Endothelial cell of umbilical vein (primary cell): ENCODE measurements around the gene SLC9C1. TPM values are rescaled to one million over a fixed set of nuclear protein-coding genes. Genes with fewer than 3 reads are reported as not detected.

ENCODE experiments used
- BruUV-seq: library from RNA; stranded (reverse); fragments of 400-500 nt; replicated peaks from 2 replicates; lab custom pipeline; 2021; lab: Mats Ljungman, UMichigan
- CTCF ChIA-PET: fragments of 300-600, 350-600 bp; sonication (Branson Sonifier 250); formaldehyde crosslinking; loops from one replicate; lab custom pipeline; 2021; ENCODE audit warnings: antibody characterized with exemption, inconsistent platforms; lab: Charles Lee
- POLR2A ChIA-PET: fragments of 300-600, 350-600 bp; sonication (Branson Sonifier 250); formaldehyde crosslinking; loops from one replicate; lab custom pipeline; 2021; ENCODE audit warnings: antibody characterized with exemption, inconsistent platforms; lab: Charles Lee
- DNase-seq: peaks from one replicate; pipeline ENCODE4 v3.0.0-alpha.2; 2011; ENCODE audit warnings: low read depth, low spot score
- FAIRE-seq: peaks from 2 replicates; lab custom pipeline; 2011; peaks lifted over from hg19 to GRCh38; lab: Jason Lieb, UNC
- H2AFZ ChIP-seq: 2 replicates; pipeline ENCODE4 v1.6.0; 2012; ENCODE audit warnings: low read depth, low read length, control low read depth, inconsistent platforms
- H3K27ac ChIP-seq: 2 replicates; pipeline ENCODE4 v1.5.1; 2011; ENCODE audit warnings: low read depth, mild to moderate bottlenecking, control low read depth, low read length, moderate library complexity; ENCODE audit not compliant: insufficient read depth
- H3K27me3 ChIP-seq, 2 experiments: 2 replicates each; pipeline versions ENCODE4 v1.6.0 to v1.6.1; 2011; ENCODE audit warnings: low read length in 2 of 2, mixed read lengths in 1 of 2; ENCODE audit not compliant: control insufficient read depth in 2 of 2, insufficient read depth in 2 of 2
- H3K36me3 ChIP-seq, 2 experiments: 2 replicates in 1 of 2; 3 replicates in 1 of 2; pipeline ENCODE4 v1.5.1; 2011; ENCODE audit warnings: low read length in 2 of 2, mild to moderate bottlenecking in 1 of 2, moderate library complexity in 1 of 2; ENCODE audit not compliant: control insufficient read depth in 2 of 2, insufficient read depth in 2 of 2; ENCODE audit errors: extremely low read depth in 1 of 2
- H3K4me1 ChIP-seq: 3 replicates; pipeline ENCODE4 v1.5.1; 2011; ENCODE audit warnings: mild to moderate bottlenecking, low read length; ENCODE audit not compliant: control insufficient read depth, insufficient read depth; ENCODE audit errors: extremely low read depth
- H3K4me2 ChIP-seq: 2 replicates; pipeline ENCODE4 v1.6.1; 2011; ENCODE audit warnings: low read length, control low read depth, mixed read lengths; ENCODE audit not compliant: insufficient read depth
- H3K4me3 ChIP-seq, 3 experiments: fragments of 200-600 bp in 1 of 3; sonication (generic), shearing (Covaris generic) in 1 of 3; replicated peaks in 1 of 3; 2 replicates each; pipeline ENCODE4 v1.5.1; 2011 to 2016; ENCODE audit warnings: control low read depth in 3 of 3, low read length in 3 of 3, mild to moderate bottlenecking in 2 of 3, inconsistent platforms in 1 of 3, low read depth in 1 of 3, moderate library complexity in 1 of 3; ENCODE audit not compliant: insufficient read depth in 1 of 3
- H3K79me2 ChIP-seq: 2 replicates; pipeline ENCODE4 v1.6.0; 2012; ENCODE audit warnings: low read length, inconsistent platforms; ENCODE audit not compliant: control insufficient read depth, insufficient read depth
- H3K9ac ChIP-seq: replicated peaks from 2 replicates; pipeline ENCODE3; 2011; ENCODE audit warnings: low read length, control low read depth; ENCODE audit not compliant: insufficient read depth; ENCODE audit errors: extremely low read depth
- H3K9me1 ChIP-seq: replicated peaks from 3 replicates; pipeline ENCODE4 v1.6.0; 2011; ENCODE audit warnings: mild to moderate bottlenecking, low read length; ENCODE audit not compliant: control insufficient read depth, insufficient read depth; ENCODE audit errors: extremely low read depth
- H3K9me3 ChIP-seq: replicated peaks from 2 replicates; pipeline ENCODE4 v1.5.1; 2012; ENCODE audit warnings: low read length, inconsistent platforms; ENCODE audit not compliant: control insufficient read depth, insufficient read depth
- H4K20me1 ChIP-seq: replicated peaks from 2 replicates; pipeline ENCODE3; 2011; ENCODE audit warnings: mild to moderate bottlenecking, low read length; ENCODE audit not compliant: control insufficient read depth, insufficient read depth; ENCODE audit errors: extremely low read depth
- CTCF ChIP-seq, 2 donors: IDR thresholded peaks; 1 replicate in 1 of 2; 2 replicates in 1 of 2; pipeline ENCODE4 v1.5.1; 2011; ENCODE audit warnings: low read length in 2 of 2, mild to moderate bottlenecking in 2 of 2, moderate library complexity in 2 of 2, control low read depth in 1 of 2, inconsistent platforms in 1 of 2, low read depth in 1 of 2; ENCODE audit not compliant: insufficient read depth in 1 of 2; ENCODE audit errors: extremely low read depth in 1 of 2
- EZH2 ChIP-seq: IDR thresholded peaks from 2 replicates; pipeline ENCODE4 v1.6.1; 2012; ENCODE audit warnings: borderline replicate concordance, low read depth, mild to moderate bottlenecking, moderate library complexity, low read length, inconsistent platforms; ENCODE audit not compliant: severe bottlenecking
- FOS ChIP-seq: IDR thresholded peaks from 2 replicates; pipeline ENCODE4 v1.6.1; 2011; ENCODE audit warnings: mild to moderate bottlenecking, low read length, moderate library complexity, borderline replicate concordance; ENCODE audit not compliant: insufficient read depth
- GATA2 ChIP-seq: IDR thresholded peaks from 2 replicates; pipeline ENCODE4 v1.7.0; 2011; ENCODE audit warnings: low read depth, mild to moderate bottlenecking, moderate library complexity, mixed read lengths, low read length; ENCODE audit not compliant: insufficient read length, insufficient read depth
- JUN ChIP-seq: IDR thresholded peaks from 2 replicates; pipeline ENCODE4 v1.6.1; 2011; ENCODE audit warnings: borderline replicate concordance, low read depth; ENCODE audit not compliant: insufficient read length, insufficient read depth
- MAX ChIP-seq: IDR thresholded peaks from 2 replicates; pipeline ENCODE4 v1.6.1; 2011; ENCODE audit not compliant: insufficient read depth, insufficient read length
- MYC ChIP-seq: IDR thresholded peaks from one replicate; pipeline ENCODE4 v1.6.1; 2011; ENCODE audit warnings: mild to moderate bottlenecking, low read depth, low read length
- POLR2A ChIP-seq: IDR thresholded peaks from 2 replicates; pipeline ENCODE4 v1.6.1; 2012; ENCODE audit warnings: low read depth, mild to moderate bottlenecking, control low read depth, low read length
- POLR2AphosphoS5 ChIP-seq: IDR thresholded peaks from 2 replicates; pipeline ENCODE4 v1.6.1; 2012; ENCODE audit warnings: low read depth, mild to moderate bottlenecking, control low read depth, low read length, moderate library complexity; ENCODE audit not compliant: insufficient read depth
- dilution Hi-C: fragments of 300-500 bp; cut with MboI; formaldehyde crosslinking; loops from one replicate; pipeline ENCODE4 v1.15.0; 2019; ENCODE audit warnings: low sequenced_read_pairs; ENCODE audit not compliant: extremely low pct_ligation_motif_present
- intact Hi-C: fragments of 100-400 bp; cut with micrococcal nuclease; formaldehyde crosslinking; loops from one replicate; pipeline ENCODE4 v1.10.0; 2022
- polyA plus RNA-seq, 4 experiments: library from polyadenylated mRNA; depleted of rRNA in 3 of 4; stranded (reverse) in 3 of 4; unstranded in 1 of 4; fragments of >200 nt; gene quantifications; 2 replicates each; pipeline versions ENCODE4 v1.2.1 to v1.2.3, GENCODE V29; 2011 to 2012; ENCODE audit warnings: missing spikeins in 1 of 4
- total RNA-seq: library from RNA; stranded (reverse); gene quantifications from 2 replicates; pipeline ENCODE4 v1.2.3, GENCODE V29; 2021

SLC9C1 gene
- total and polyA plus RNA-seq, 2 donors (not counting 3 experiments of a cell fraction or from before 2014, with no cell fraction given), result not detected

- ChIA-PET POLR2A (no interaction called here), CTCF (no interaction called here)
- no peak overlapping the region for H3K4me2 ChIP-seq
- no peak overlapping the region for H3K4me3 ChIP-seq
- FAIRE-seq, result no peak
- H3K9me1 ChIP-seq, result no peaks in the 10 kb centered on the region
- no peaks in the 10 kb centered on the region for H3K9me3 ChIP-seq
- intact Hi-C loops, result no loop called here
- BruUV-seq, result no TSS peak
- DNase-seq, result no peak
- H2AFZ ChIP-seq, result no peak overlapping the region
- dilution Hi-C loops, result no loop called here
- no peak overlapping the region for H3K9ac ChIP-seq
- peaks cover 3 to 5% of the 10 kb centered on the region in 2 experiments for H3K27me3 ChIP-seq
- H3K36me3 ChIP-seq, result no peaks in the 10 kb centered on the region
- no peaks in the 10 kb centered on the region for H4K20me1 ChIP-seq
- H3K79me2 ChIP-seq, result no peaks in the 10 kb centered on the region
- TF ChIP-seq EZH2 (no peak), MYC (no peak), CTCF (IDR thresholded peaks at IDR 0.05; ENCODE audit: extremely low read depth in 1 of 2, insufficient read depth in 1 of 2, low read depth in 1 of 2, low read length in 2 of 2) (no peak), FOS (no peak), POLR2A (no peak), POLR2AphosphoS5 (no peak), MAX (no peak), GATA2 (no peak), JUN (no peak)
- no peaks in the 10 kb centered on the region for H3K4me1 ChIP-seq
- H3K27ac ChIP-seq, result no peak overlapping the region
These were observed 150.8 kb downstream of the SLC9C1 start for GRCh38 chr3:112143251-112143650.
